Esophagus squamous epithelium (tissue), 4 donors: ENCODE results near the gene ZNF93.

Experiments used
- CTCF ChIP-seq, 6 experiments: fragments of 450-650 bp in 4 of 6; fragments of 200-600 bp in 2 of 6; sonication (generic) in 2 of 6; IDR thresholded peaks; one replicate each; pipeline ENCODE4 v1.5.1; 2016 to 2019; ENCODE audit warnings: antibody characterized with exemption in 6 of 6, mild to moderate bottlenecking in 4 of 6, moderate library complexity in 4 of 6
- POLR2A ChIP-seq, 4 donors: fragments of 450-650 bp; IDR thresholded peaks; one replicate each; pipeline ENCODE4 v1.6.1; 2017; ENCODE audit warnings: antibody characterized with exemption in 4 of 4, mild to moderate bottlenecking in 4 of 4, moderate library complexity in 3 of 4

GRCh38 chr19:19909654-19910053 is 8.9 kb downstream of the ZNF93 start:
- TF ChIP-seq CTCF (IDR thresholded peaks at IDR 0.05): no peak
- TF ChIP-seq POLR2A (IDR thresholded peaks at IDR 0.05): no peak
